Stomach (tissue), 9 donors: Measurements from ENCODE around the gene MT1G. TPM values are rescaled to one million over a fixed set of nuclear protein-coding genes. Genes with fewer than 3 reads are reported as not detected.

ENCODE experiments used
- DNase-seq, 2 donors: peaks; one replicate each; pipeline versions ENCODE4 v3.0.0 to v3.0.0-alpha.2; 2013 to 2019
- H3K27ac ChIP-seq, 5 donors: fragments of 200-600 bp in 4 of 5; sonication (generic) in 4 of 5; one replicate each; pipeline ENCODE4 v1.5.1; 2013 to 2019; ENCODE audit warnings: mild to moderate bottlenecking in 1 of 5, moderate library complexity in 1 of 5
- H3K27me3 ChIP-seq, 3 donors: fragments of 200-600 bp; sonication (generic); one replicate each; pipeline ENCODE4 v1.5.1; 2017 to 2019; ENCODE audit warnings: mixed run types in 1 of 3
- H3K36me3 ChIP-seq, 4 donors: fragments of 200-600 bp; sonication (generic); 1 replicate in 3 of 4; 2 replicates in 1 of 4; pipeline ENCODE4 v1.5.1; 2016 to 2019
- H3K4me1 ChIP-seq, 4 donors: fragments of 200-600 bp; sonication (generic); one replicate each; pipeline ENCODE4 v1.5.1; 2016 to 2019
- H3K4me3 ChIP-seq, 4 donors: fragments of 200-600 bp; sonication (generic) in 3 of 4; one replicate each; pipeline ENCODE4 v1.5.1; 2016 to 2019; ENCODE audit warnings: mild to moderate bottlenecking in 1 of 4
- H3K9me3 ChIP-seq, 4 donors: fragments of 200-600 bp; sonication (generic); one replicate each; pipeline ENCODE4 v1.5.1; 2016 to 2019
- EP300 ChIP-seq: sonication (generic); formaldehyde crosslinking; IDR thresholded peaks from one replicate; pipeline ENCODE4 v1.6.1; 2017; ENCODE audit warnings: antibody characterized with exemption
- POLR2A ChIP-seq, 4 donors: fragments of 450-650 bp; IDR thresholded peaks; one replicate each; pipeline ENCODE4 v1.6.1; 2016; ENCODE audit warnings: antibody characterized with exemption in 4 of 4, control low read depth in 2 of 4, mild to moderate bottlenecking in 1 of 4, moderate library complexity in 1 of 4
- POLR2AphosphoS5 ChIP-seq, 3 donors: sonication (generic); formaldehyde crosslinking; IDR thresholded peaks; one replicate each; pipeline ENCODE4 v1.6.1; 2016; ENCODE audit warnings: antibody characterized with exemption in 3 of 3
- WGBS, 5 donors: extraction: QIAGEN DNeasy Blood & Tissue Kit in 3 of 5; methylation state at CpG; one replicate each; pipeline versions ENCODE4 v1.1.5 to v1.1.7; 2013 to 2018; 5-methylcytosine and 5-hydroxymethylcytosine counted together
- intact Hi-C: fragments of 100-400 bp; cut with DNase I; formaldehyde crosslinking; loops from one replicate; pipeline ENCODE4 v1.15.1; 2023; ENCODE audit warnings: low total_unique reads
- polyA plus RNA-seq, 3 donors: library from polyadenylated mRNA; stranded (reverse); fragments of 200-250 nt; gene quantifications; one replicate each; pipeline ENCODE4 v1.2.3, GENCODE V29; 2013
- total RNA-seq, 5 donors: library from RNA; depleted of rRNA; stranded (reverse); fragments of >200 nt; gene quantifications; one replicate each; pipeline versions ENCODE4 v1.1.0 to v1.2.3, GENCODE V29; 2014 to 2016
- TF ChIP-seq, protein P1 (sequence below), 7 experiments: fragments of 450-650 bp in 4 of 7; fragments of 200-600 bp in 3 of 7; sonication (generic) in 3 of 7; IDR thresholded peaks; one replicate each; pipeline ENCODE4 v1.5.1; 2016 to 2019; ENCODE audit warnings: antibody characterized with exemption in 7 of 7, control low read depth in 2 of 7, mild to moderate bottlenecking in 1 of 7
- donor health status: healthy with polysubstance abuse.
- donor health status: Bipolar disorder and iron deficiency.
- donor health status: healthy.

Gene MT1G
- total and polyA plus RNA-seq, 8 donors, result 174 to 4,171 (median 873) TPM; not detected in 2

DNA sequence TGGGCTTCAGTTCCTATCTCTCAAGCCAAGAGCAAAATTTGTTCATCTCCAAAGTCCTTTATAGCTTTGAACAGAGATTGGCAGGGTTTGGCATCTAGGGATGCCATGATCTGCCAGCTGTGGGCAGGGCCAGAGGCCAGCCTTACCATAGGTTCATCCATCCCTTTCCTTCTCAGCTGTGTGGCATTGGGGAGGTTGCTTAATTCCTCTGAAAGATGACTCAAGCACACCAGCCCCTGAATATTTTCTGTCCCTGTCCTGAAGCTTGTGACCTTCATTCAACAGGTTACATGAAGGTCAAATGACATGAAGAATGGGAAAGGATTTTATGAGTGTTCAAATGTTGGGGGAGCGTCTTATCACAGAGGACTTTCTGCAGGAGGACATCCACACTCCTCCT is 3.4 kb downstream of the MT1G start:
- Histone ChIP-seq H3K27ac (no peak overlapping the region), H3K4me1 (peaks cover 20 to 37% (median 35%) of the 10 kb centered on the region in 4 donors), H3K9me3 (no peaks in the 10 kb centered on the region), H3K4me3 (no peak overlapping the region), H3K27me3 (peaks cover 0 to 81% (median 26%) of the 10 kb centered on the region in 3 donors), H3K36me3 (no peaks in the 10 kb centered on the region)
- 88 to 100% (median 95%) methylated on average over 1 of the region's 1 CpG for WGBS, 5 donors
- intact Hi-C loops, result no loop called here
- no peak for TF ChIP-seq POLR2AphosphoS5 (IDR thresholded peaks at IDR 0.05)
- TF ChIP-seq EP300, result no peak
- TF ChIP-seq, protein P1, sequence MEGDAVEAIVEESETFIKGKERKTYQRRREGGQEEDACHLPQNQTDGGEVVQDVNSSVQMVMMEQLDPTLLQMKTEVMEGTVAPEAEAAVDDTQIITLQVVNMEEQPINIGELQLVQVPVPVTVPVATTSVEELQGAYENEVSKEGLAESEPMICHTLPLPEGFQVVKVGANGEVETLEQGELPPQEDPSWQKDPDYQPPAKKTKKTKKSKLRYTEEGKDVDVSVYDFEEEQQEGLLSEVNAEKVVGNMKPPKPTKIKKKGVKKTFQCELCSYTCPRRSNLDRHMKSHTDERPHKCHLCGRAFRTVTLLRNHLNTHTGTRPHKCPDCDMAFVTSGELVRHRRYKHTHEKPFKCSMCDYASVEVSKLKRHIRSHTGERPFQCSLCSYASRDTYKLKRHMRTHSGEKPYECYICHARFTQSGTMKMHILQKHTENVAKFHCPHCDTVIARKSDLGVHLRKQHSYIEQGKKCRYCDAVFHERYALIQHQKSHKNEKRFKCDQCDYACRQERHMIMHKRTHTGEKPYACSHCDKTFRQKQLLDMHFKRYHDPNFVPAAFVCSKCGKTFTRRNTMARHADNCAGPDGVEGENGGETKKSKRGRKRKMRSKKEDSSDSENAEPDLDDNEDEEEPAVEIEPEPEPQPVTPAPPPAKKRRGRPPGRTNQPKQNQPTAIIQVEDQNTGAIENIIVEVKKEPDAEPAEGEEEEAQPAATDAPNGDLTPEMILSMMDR (IDR thresholded peaks at IDR 0.05), result no peak
- TF ChIP-seq POLR2A (IDR thresholded peaks at IDR 0.05), result no peak
- no peak for DNase-seq

DNA sequence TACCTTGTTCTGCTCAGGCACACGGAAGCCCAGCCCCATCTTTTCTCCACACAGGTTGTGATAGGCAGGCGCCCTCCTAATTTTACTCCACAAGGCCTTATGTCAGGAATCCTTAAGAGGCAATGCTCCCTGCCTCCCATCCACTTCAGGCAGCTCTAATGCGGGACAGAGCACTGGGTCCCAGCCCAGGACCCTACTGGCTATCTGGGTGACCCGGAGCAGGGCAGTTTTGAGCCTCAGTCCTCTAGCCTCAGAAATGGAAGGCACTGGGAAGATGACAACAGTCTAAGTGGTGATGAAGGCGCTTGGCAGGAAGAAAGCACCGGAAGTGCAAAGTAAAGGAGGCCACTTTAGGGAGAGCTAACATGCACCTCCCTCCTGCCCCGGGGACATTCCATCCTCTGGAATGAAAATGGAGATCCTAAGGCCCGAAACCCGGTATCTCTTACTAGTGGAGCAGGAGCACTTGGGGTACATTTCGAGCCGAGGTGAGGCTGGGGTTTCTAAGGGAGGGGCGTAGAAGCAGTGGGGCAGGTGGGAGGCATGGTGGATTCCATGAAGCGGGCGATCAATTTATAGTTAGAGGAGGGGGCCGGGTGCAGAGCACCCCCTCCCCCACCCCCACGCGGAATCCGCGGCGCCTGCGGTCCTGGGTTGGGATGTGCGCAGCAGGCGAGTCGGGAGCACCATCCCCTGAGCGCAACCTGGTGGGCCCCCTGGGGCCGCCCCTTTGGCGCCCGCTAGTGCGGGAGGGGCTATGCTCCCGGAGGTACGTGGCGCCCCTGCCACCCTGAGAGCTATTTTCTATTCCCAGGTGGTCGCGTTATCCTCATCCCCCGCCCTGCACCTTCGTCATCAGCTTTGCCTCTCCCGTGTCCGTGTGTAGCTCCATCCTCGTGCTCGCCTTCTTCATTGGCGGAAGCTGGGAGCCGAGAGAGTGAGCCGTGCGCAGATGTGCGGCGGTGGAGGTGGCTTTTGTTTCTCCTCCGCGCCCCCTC is 5.2 kb downstream of the MT1G start:
- Histone ChIP-seq H3K27ac (no peak overlapping the region), H3K27me3 (peaks cover 0 to 80% (median 9%) of the 10 kb centered on the region in 3 donors), H3K4me1 (peaks cover 15 to 34% (median 29%) of the 10 kb centered on the region in 4 donors), H3K9me3 (no peaks in the 10 kb centered on the region), H3K4me3 (peak overlapping the region; percentile 12 to 28 (median 26)), H3K36me3 (no peaks in the 10 kb centered on the region)
- DNase-seq, result peak in 1 of 2 donors; percentile 66
- no peak for TF ChIP-seq EP300
- TF ChIP-seq, protein P1 (IDR thresholded peaks at IDR 0.05), result no peak
- no peak for TF ChIP-seq POLR2A (IDR thresholded peaks at IDR 0.05)
- no peak for TF ChIP-seq POLR2AphosphoS5 (IDR thresholded peaks at IDR 0.05)
- WGBS, 5 donors, result 16 to 31% (median 24%) methylated on average over 41 to 48 of the region's 48 CpGs
- intact Hi-C loops, result no loop called here

DNA sequence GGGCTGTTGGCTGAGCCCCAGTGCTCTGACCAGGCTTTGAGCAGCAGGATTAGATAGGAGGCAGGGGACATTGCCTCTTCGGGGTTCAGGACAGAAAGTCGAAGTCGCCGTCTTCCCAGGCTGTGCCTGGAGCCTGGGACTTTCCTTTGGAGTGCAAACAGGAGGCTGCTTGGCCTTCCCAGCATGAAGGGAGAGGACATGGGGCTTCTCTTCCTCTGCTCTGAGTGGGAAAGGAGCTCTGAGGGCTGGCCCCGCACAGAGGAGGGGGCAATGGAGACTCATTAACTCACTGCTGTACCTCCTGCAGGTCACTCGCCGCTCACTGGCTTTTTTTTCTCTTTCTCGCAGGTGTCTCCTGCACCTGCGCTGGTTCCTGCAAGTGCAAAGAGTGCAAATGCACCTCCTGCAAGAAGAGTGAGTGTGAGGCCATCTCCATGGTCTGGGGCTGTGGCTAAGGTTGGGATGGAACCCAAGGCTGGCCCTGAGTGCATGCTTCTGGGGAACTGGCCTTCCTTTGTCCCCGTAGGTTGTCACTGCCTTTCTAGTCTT is 9.5 kb downstream of the MT1G start:
- no peaks in the 10 kb centered on the region for H3K36me3 ChIP-seq
- TF ChIP-seq, protein P1 (IDR thresholded peaks at IDR 0.05), result no peak
- TF ChIP-seq POLR2AphosphoS5 (IDR thresholded peaks at IDR 0.05) (no peak), POLR2A (IDR thresholded peaks at IDR 0.05) (no peak), EP300 (no peak)
- peak overlapping the region; percentile 51 to 71 (median 58) for H3K4me3 ChIP-seq
- no peaks in the 10 kb centered on the region for H3K9me3 ChIP-seq
- intact Hi-C loops, result no loop called here
- WGBS, 5 donors, result 14 to 29% (median 16%) methylated on average over 8 to 10 of the region's 10 CpGs
- H3K4me1 ChIP-seq, result peaks cover 13 to 32% (median 27%) of the 10 kb centered on the region in 4 donors
- peak overlapping the region; percentile 75 to 88 (median 86) for H3K27ac ChIP-seq
- DNase-seq, result peak in 1 of 2 donors; percentile 66
- peaks cover 0 to 50% (median 9%) of the 10 kb centered on the region in 3 donors for H3K27me3 ChIP-seq

DNA sequence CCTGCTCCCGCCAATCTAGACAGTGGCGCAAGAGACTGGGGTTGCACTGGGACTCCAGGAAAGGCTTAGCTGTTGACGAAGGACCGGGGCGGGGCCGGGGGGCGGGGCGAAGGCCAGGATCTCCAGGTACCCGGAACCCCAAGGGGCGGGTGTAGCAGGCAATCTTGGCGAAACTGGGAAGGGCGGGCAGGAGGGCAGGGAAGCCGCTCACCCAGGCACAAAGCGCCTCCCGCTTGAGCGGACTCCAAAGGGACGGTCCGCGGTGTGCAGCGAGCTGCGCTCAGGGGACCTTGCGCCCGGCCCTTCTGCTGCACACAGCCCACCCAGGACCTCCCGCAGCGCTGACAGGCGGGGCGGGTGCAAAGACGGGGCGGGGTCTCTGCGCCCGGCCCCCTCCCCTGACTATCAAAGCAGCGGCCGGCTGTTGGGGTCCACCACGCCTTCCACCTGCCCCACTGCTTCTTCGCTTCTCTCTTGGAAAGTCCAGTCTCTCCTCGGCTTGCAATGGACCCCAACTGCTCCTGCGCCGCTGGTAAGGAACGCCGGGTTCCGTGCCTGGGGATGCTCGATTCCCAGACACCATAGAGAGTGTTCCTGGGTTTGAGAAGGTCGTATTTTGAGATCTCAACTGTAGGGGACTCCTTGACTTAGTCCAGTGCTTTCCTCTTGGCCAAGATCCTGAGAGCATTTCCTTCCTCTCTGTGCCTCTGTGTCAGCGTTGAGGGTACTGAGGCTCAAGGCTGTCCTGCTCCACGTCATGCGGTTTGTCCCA is 10.1 kb downstream of the MT1G start, which contains the start of gene MT1F:
MT1F (plus strand) TSS at position 405 of the 772 bp plus-strand sequence; CDS start at position 505, 100 bp downstream.
- 1 to 2% (median 1%) methylated on average over 21 to 46 of the region's 46 CpGs for WGBS, 5 donors
- DNase-seq, result peak; percentile 95 to 98
- Histone ChIP-seq H3K36me3 (no peaks in the 10 kb centered on the region), H3K9me3 (no peaks in the 10 kb centered on the region), H3K4me3 (peak within 1 kb of the TSS; percentile 51 to 71 (median 58)), H3K27ac (peak within 1 kb of the TSS; percentile 77 to 88 (median 86)), H3K27me3 (peaks cover 0 to 43% (median 2%) of the 10 kb centered on the region in 3 donors), H3K4me1 (peaks cover 8 to 25% (median 20%) of the 10 kb centered on the region in 4 donors)
- TF ChIP-seq, protein P1 (IDR thresholded peaks at IDR 0.05), result no peak
- TF ChIP-seq POLR2AphosphoS5 (IDR thresholded peaks at IDR 0.05), result peak in 2 of 3 donors; percentile 75 to 80
- intact Hi-C loops, result no loop called here
